H1 (cell line): ENCODE results near the gene OXNAD1. TPM values are rescaled to one million over a fixed set of nuclear protein-coding genes. Genes with fewer than 3 reads are reported as not detected.

ENCODE experiments used
- EGR1 ChIP-seq: IDR thresholded peaks from 2 replicates; pipeline ENCODE4 v1.6.1; 2011; ENCODE audit warnings: low read depth, low read length, borderline replicate concordance
- JUND ChIP-seq: IDR thresholded peaks from 2 replicates; pipeline ENCODE4 v1.6.1; 2011; ENCODE audit warnings: mild to moderate bottlenecking, improper control_type of control experiment, low read length
- MAX ChIP-seq: IDR thresholded peaks from 2 replicates; pipeline ENCODE4 v1.6.1; 2012; ENCODE audit warnings: inconsistent platforms
- POU5F1 ChIP-seq: IDR thresholded peaks from 2 replicates; pipeline ENCODE4 v1.6.1; 2011; ENCODE audit warnings: low read depth, mild to moderate bottlenecking, low read length, moderate library complexity
- polyA plus RNA-seq, 7 experiments: library from polyadenylated mRNA; depleted of rRNA in 3 of 7; stranded (reverse) in 5 of 7; unstranded in 2 of 7; fragments of >200 nt in 5 of 7; fragments of 200-250 nt in 2 of 7; gene quantifications; 1 replicate in 5 of 7; 2 replicates in 1 of 7; 4 replicates in 1 of 7; pipeline versions ENCODE4 v1.2.1 to v1.2.3, GENCODE V29; 2011 to 2013; ENCODE audit warnings: missing spikeins in 2 of 7, mixed read lengths in 2 of 7
- total RNA-seq: library from RNA; stranded (reverse); fragmentation: NEBNext Ultra II Directional; extraction: Animal tissue kit (Norgen Biotek cat#: 25700); gene quantifications from 2 replicates; pipeline ENCODE4 v1.2.1, GENCODE V29; 2021

Gene OXNAD1
- total and polyA plus RNA-seq, 2 of the 8 experiments (the other 6 are each of a cell fraction or from before 2014, with no cell fraction given), result 14.9 to 24.8 TPM

GRCh38 chr3:16289144-16289889 is 24.3 kb downstream of the OXNAD1 start (continued):
- TF ChIP-seq MAX (no peak), POU5F1 (no peak), JUND (no peak), EGR1 (no peak)
